Tibial nerve (tissue), 4 donors: Measurements from ENCODE around the gene TTLL6.

Experiments used
- CTCF ChIP-seq, 5 experiments: fragments of 200-600 bp in 3 of 5; fragments of 450-650 bp in 2 of 5; sonication (generic) in 3 of 5; IDR thresholded peaks; one replicate each; pipeline ENCODE4 v1.5.1; 2016 to 2019; ENCODE audit warnings: antibody characterized with exemption in 5 of 5, mild to moderate bottlenecking in 3 of 5, moderate library complexity in 2 of 5
- EP300 ChIP-seq, 2 donors: sonication (generic); formaldehyde crosslinking; IDR thresholded peaks; one replicate each; pipeline ENCODE4 v1.6.1; 2017; ENCODE audit warnings: antibody characterized with exemption in 2 of 2, mild to moderate bottlenecking in 1 of 2
- POLR2A ChIP-seq, 2 donors: fragments of 450-650 bp; IDR thresholded peaks; one replicate each; pipeline ENCODE4 v1.6.1; 2017; ENCODE audit warnings: antibody characterized with exemption in 2 of 2, mild to moderate bottlenecking in 2 of 2, moderate library complexity in 2 of 2

GRCh38 chr17:48723423-48724250 lies 93.4 kb downstream of the TTLL6 start:
- TF ChIP-seq CTCF (IDR thresholded peaks at IDR 0.05) (no peak), EP300 (IDR thresholded peaks at IDR 0.05) (no peak), POLR2A (IDR thresholded peaks at IDR 0.05) (no peak)
